OCI-LY7 (cell line): ENCODE data around the gene LRRC70.

Experiments
- CTCF ChIP-seq: fragments of 200-600 bp; sonication (generic); conservative IDR thresholded peaks from 2 replicates; pipeline ENCODE4 v1.5.1; 2014; ENCODE audit warnings: mild to moderate bottlenecking, antibody characterized with exemption, low read length, moderate library complexity, mixed read lengths
- EZH2phosphoT487 ChIP-seq: fragments of 200-600 bp; sonication (generic); IDR thresholded peaks from 2 replicates; pipeline ENCODE4 v1.6.1; 2018; ENCODE audit warnings: low read depth, borderline replicate concordance, mild to moderate bottlenecking, mixed run types, antibody characterized with exemption, low read length, moderate library complexity, mixed read lengths

GRCh38 chr5:62533597-62533996 is 45.0 kb upstream of the LRRC70 start:
- TF ChIP-seq CTCF (no peak), EZH2phosphoT487 (no peak)
